Nephron progenitor cell (in vitro differentiated cells): ENCODE measurements around the gene LOXL3.

ENCODE experiments used
- DNase-seq: peaks from one replicate; pipeline ENCODE4 v3.0.0; 2021
- H3K27ac Mint-ChIP-seq: 2 replicates; pipeline ENCODE4 v1.8.0; 2021; ENCODE audit warnings: mild to moderate bottlenecking, moderate library complexity, mixed read lengths
- H3K27me3 Mint-ChIP-seq: 2 replicates; pipeline ENCODE4 v1.8.0; 2021; ENCODE audit warnings: mild to moderate bottlenecking, low read depth, mixed read lengths; ENCODE audit not compliant: poor library complexity
- H3K36me3 Mint-ChIP-seq: 2 replicates; pipeline ENCODE4 v1.8.0; 2021; ENCODE audit warnings: low read depth, mixed read lengths
- H3K4me1 Mint-ChIP-seq: 2 replicates; pipeline ENCODE4 v1.8.0; 2021; ENCODE audit warnings: mixed read lengths
- H3K4me3 Mint-ChIP-seq: 2 replicates; pipeline ENCODE4 v1.8.0; 2021; ENCODE audit warnings: mild to moderate bottlenecking, moderate library complexity, mixed read lengths
- H3K9me3 Mint-ChIP-seq: 2 replicates; pipeline ENCODE4 v1.8.0; 2021; ENCODE audit warnings: mild to moderate bottlenecking, moderate library complexity, mixed read lengths
- TF ChIP-seq, protein P1 (sequence below): fragments of 200-600 bp; sonication (generic); IDR thresholded peaks from 2 replicates; pipeline ENCODE4 v1.5.0; 2021; ENCODE audit warnings: antibody characterized with exemption

The LOXL3 gene

DNA sequence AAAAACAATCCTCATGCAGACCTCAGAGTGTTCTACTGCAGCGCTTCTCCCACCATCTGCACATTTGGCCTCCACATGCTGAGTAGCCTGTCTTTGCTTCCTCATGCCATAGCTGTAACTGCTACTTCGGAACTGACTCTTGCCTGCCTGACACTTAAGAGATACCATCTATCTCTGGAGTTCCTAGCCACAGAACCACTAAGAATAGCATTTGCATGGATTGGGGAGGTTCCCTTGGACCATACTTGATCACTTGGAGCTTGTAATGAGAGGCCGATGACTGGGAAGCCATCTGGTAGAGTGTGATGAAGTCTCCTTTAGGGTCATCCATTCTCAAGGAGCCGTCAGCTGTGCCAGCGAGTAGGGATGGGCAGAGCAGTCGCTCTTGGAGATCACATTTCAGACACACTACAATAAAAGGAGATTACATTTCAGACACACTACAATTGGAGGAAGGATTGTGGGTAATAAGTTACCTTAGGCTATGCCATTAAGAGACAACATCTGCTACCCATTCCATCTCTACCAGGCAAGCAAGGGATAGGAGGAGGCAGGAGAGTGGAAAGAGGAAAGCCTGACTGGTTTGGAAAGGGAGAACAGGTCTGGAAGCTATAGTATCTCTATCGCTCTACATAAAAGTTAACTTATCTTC is 22.6 kb upstream of the LOXL3 start:
- TF ChIP-seq, protein P1, sequence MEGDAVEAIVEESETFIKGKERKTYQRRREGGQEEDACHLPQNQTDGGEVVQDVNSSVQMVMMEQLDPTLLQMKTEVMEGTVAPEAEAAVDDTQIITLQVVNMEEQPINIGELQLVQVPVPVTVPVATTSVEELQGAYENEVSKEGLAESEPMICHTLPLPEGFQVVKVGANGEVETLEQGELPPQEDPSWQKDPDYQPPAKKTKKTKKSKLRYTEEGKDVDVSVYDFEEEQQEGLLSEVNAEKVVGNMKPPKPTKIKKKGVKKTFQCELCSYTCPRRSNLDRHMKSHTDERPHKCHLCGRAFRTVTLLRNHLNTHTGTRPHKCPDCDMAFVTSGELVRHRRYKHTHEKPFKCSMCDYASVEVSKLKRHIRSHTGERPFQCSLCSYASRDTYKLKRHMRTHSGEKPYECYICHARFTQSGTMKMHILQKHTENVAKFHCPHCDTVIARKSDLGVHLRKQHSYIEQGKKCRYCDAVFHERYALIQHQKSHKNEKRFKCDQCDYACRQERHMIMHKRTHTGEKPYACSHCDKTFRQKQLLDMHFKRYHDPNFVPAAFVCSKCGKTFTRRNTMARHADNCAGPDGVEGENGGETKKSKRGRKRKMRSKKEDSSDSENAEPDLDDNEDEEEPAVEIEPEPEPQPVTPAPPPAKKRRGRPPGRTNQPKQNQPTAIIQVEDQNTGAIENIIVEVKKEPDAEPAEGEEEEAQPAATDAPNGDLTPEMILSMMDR: no peak
- Mint-ChIP-seq H3K27ac (peak overlapping the region; percentile 4), H3K27me3 (peaks cover 32% of the 10 kb centered on the region), H3K36me3 (no peaks in the 10 kb centered on the region), H3K9me3 (peaks cover 4% of the 10 kb centered on the region), H3K4me1 (peaks cover 16% of the 10 kb centered on the region), H3K4me3 (no peak overlapping the region)
- no peak for DNase-seq

DNA sequence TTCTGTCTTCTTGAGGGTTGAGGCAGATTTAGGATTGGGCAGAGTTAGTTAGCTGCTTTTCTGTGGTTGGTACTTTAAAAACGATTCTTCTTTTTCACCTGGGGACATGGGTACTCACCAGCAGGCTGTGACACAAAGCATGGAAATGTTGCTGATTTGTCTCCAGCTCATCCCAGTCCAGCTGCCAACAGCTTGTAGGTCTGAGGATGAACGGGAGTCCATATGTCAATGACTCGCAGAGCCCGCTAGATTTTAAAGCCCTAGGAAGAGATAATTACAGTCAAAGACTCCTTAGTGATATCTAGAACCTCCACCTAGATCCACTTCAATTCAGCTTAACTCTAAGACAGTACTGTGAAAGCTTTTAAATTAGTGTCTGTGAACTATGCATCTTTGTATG is 21.6 kb upstream of the LOXL3 start:
- H3K27ac Mint-ChIP-seq: no peak overlapping the region
- H3K4me3 Mint-ChIP-seq: no peak overlapping the region
- TF ChIP-seq, protein P1: no peak
- no peak for DNase-seq
- no peaks in the 10 kb centered on the region for H3K36me3 Mint-ChIP-seq
- H3K4me1 Mint-ChIP-seq: peaks cover 16% of the 10 kb centered on the region
- peaks cover 25% of the 10 kb centered on the region for H3K27me3 Mint-ChIP-seq
- peaks cover 4% of the 10 kb centered on the region for H3K9me3 Mint-ChIP-seq

DNA sequence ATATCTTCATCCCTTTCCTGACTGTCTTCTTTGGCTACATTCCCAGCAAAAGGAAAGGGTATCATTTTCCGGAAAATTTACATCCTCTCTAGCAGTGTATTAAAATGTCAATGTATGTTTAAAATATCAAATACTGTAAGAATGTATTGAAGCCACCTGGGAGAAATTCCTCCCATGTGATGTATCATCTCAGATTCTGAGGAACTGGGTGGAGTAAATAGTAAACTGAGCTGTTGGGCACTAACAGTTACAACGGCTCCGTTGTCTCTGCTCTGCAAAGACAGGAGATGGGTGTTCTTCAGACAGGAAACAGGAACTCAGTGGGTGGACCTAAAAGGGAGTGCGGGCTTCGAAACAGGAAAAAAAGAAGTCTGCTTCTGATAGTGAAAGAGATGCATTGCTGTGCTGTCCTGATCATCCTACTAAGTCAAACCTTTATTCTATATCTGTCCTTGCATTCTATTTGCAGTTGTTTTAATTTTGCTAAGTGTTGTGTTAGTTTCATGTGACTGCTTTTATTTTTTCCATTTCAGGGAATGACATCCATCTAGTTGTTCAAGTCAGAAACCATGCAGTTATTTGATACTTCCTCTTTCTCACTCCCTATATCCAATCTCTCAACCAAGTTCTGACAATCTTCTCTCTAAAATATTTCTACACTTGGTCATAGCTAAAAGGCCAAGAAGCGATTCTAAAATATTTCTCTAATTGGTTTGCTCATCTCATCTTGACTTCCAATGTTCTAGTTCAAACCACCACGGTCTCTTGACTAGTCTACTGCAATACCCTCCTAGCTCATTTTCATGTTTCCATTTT is 20.2 kb upstream of the LOXL3 start:
- Mint-ChIP-seq H3K27me3 (peaks cover 14% of the 10 kb centered on the region), H3K36me3 (no peaks in the 10 kb centered on the region), H3K4me3 (no peak overlapping the region), H3K27ac (no peak overlapping the region), H3K9me3 (peaks cover 4% of the 10 kb centered on the region), H3K4me1 (peaks cover 16% of the 10 kb centered on the region)
- no peak for DNase-seq
- TF ChIP-seq, protein P1: no peak

DNA sequence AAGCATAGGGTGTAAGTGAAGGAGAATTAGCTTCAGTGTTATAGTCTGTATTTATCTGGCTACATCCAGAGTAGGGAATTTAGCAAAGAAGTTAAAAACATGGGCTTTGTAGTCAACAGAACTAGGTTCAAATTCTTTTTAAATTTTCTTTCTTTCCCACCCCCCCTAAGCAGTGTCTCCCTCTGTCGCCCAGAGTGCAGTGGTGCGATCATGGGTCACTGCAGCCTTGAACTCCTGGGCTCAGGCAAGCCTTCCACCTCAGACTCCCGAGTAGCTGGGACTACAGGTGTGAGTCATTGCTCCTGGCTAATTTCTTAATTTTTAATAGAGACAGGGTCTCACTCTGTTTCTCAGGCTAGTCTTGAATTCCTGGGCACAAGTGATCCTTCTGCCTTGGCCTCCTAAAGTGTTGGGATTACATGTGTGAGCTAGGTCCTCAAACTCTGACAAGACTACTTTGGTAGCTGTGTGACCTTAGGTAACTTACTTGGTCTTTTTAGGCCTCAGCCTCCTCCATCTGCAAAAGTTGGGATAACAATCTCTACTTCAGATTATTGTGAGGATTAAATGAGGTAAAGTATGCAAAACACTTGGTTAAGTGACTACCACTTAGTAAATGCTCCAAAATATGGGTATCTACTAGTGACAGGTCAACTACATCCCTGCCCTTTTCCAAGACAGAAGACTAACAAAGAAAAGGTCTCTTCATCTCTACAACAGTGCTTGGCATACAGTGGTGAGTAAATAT is 18.6 kb upstream of the LOXL3 start:
- H3K27ac Mint-ChIP-seq: no peak overlapping the region
- DNase-seq: no peak

DNA sequence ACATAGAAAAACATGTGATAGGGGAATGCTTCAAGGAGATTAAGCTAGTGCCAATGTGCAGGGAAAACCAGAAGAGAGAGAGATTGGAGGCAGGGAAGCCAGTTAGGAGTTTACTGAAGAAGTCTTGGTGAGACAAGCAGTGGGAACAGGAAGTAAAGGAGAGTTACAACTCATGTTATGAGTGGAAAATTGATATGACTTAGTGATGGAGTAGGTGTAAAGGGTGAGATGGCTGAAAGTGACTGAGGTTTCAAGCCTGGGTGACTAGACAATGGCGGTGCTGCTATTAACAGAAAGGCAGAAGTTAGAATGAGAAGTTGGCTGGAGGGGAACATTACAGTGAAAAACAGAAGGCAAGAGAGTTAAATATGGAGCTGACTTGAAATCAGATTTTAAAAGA is 17.3 kb upstream of the LOXL3 start:
- no peak for DNase-seq
- H3K4me1 Mint-ChIP-seq: peaks cover 7% of the 10 kb centered on the region
- no peak overlapping the region for H3K4me3 Mint-ChIP-seq
- peaks cover 4% of the 10 kb centered on the region for H3K9me3 Mint-ChIP-seq
- H3K27ac Mint-ChIP-seq: no peak overlapping the region
- peaks cover 39% of the 10 kb centered on the region for H3K27me3 Mint-ChIP-seq
- no peaks in the 10 kb centered on the region for H3K36me3 Mint-ChIP-seq
- TF ChIP-seq, protein P1: no peak

More for the DNA sequence above, 18.6 kb upstream of the LOXL3 start:
- Mint-ChIP-seq H3K9me3 (peaks cover 4% of the 10 kb centered on the region), H3K4me3 (no peak overlapping the region), H3K27me3 (peaks cover 29% of the 10 kb centered on the region), H3K36me3 (no peaks in the 10 kb centered on the region), H3K4me1 (peaks cover 16% of the 10 kb centered on the region)
- TF ChIP-seq, protein P1: peak; percentile 9
